Progenitor cell of endocrine pancreas (in vitro differentiated cells): ENCODE data around the gene YIPF7. TPM values are rescaled to one million over a fixed set of nuclear protein-coding genes. Genes with fewer than 3 reads are reported as not detected.

ENCODE experiments used
- DNase-seq: peaks from one replicate; pipeline ENCODE4 v3.0.0; 2021; ENCODE audit warnings: low spot score; ENCODE audit not compliant: unreplicated experiment
- H3K27ac Mint-ChIP-seq: 2 replicates; pipeline ENCODE4 v1.8.0; 2021; ENCODE audit warnings: mild to moderate bottlenecking, moderate library complexity, mixed read lengths
- H3K27me3 Mint-ChIP-seq: 2 replicates; pipeline ENCODE4 v1.8.0; 2021; ENCODE audit warnings: mixed read lengths
- H3K36me3 Mint-ChIP-seq: 2 replicates; pipeline ENCODE4 v1.8.0; 2022; ENCODE audit warnings: mixed read lengths; ENCODE audit not compliant: insufficient read depth
- H3K4me1 Mint-ChIP-seq: 2 replicates; pipeline ENCODE4 v1.8.0; 2021; ENCODE audit warnings: low read depth, mixed read lengths
- H3K4me3 Mint-ChIP-seq: 2 replicates; pipeline ENCODE4 v1.8.0; 2021; ENCODE audit warnings: low read depth, mild to moderate bottlenecking, moderate library complexity, mixed read lengths
- H3K9me3 Mint-ChIP-seq: 2 replicates; pipeline ENCODE4 v1.8.0; 2021; ENCODE audit warnings: low read depth, mixed read lengths
- total RNA-seq: library from RNA; stranded (reverse); gene quantifications from 2 replicates; pipeline ENCODE4 v1.2.1, GENCODE V29; 2021
- TF ChIP-seq, protein P1 (sequence below): fragments of 200-600 bp; sonication (generic); IDR thresholded peaks from one replicate; pipeline ENCODE4 v1.5.0; 2021; ENCODE audit warnings: antibody characterized with exemption, mild to moderate bottlenecking; ENCODE audit not compliant: unreplicated experiment

Gene YIPF7
- total RNA-seq, 1 donor from 2014 or later, result 0.46 TPM

- peaks cover 3% of the 10 kb centered on the region for H3K27me3 Mint-ChIP-seq
- H3K4me3 Mint-ChIP-seq, result no peak overlapping the region
- H3K4me1 Mint-ChIP-seq, result no peaks in the 10 kb centered on the region
- H3K36me3 Mint-ChIP-seq, result no peaks in the 10 kb centered on the region
- no peak overlapping the region for H3K27ac Mint-ChIP-seq
- TF ChIP-seq, protein P1, sequence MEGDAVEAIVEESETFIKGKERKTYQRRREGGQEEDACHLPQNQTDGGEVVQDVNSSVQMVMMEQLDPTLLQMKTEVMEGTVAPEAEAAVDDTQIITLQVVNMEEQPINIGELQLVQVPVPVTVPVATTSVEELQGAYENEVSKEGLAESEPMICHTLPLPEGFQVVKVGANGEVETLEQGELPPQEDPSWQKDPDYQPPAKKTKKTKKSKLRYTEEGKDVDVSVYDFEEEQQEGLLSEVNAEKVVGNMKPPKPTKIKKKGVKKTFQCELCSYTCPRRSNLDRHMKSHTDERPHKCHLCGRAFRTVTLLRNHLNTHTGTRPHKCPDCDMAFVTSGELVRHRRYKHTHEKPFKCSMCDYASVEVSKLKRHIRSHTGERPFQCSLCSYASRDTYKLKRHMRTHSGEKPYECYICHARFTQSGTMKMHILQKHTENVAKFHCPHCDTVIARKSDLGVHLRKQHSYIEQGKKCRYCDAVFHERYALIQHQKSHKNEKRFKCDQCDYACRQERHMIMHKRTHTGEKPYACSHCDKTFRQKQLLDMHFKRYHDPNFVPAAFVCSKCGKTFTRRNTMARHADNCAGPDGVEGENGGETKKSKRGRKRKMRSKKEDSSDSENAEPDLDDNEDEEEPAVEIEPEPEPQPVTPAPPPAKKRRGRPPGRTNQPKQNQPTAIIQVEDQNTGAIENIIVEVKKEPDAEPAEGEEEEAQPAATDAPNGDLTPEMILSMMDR, result no peak
- DNase-seq, result no peak
- H3K9me3 Mint-ChIP-seq, result peaks cover 3% of the 10 kb centered on the region
Measured at GRCh38 chr4:44578954-44579353, 72.5 kb downstream of the YIPF7 start.

Other genes starting within 250 kb of the YIPF7 start
- gene KCTD8, start 202.8 kb downstream of the YIPF7 start, total RNA-seq, result 1.3 and 1.7 TPM in 2 replicates
- 26.0 and 29.3 TPM in 2 replicates for gene GUF1, start 26.8 kb upstream of the YIPF7 start, total RNA-seq
- 8.8 and 10.5 TPM in 2 replicates for gene GNPDA2, start 74.9 kb upstream of the YIPF7 start, total RNA-seq